Prostate gland (tissue), 2 donors: ENCODE data around the gene CGREF1.
"Not testable (repeated sequence)": the region's sequence is repeated elsewhere in the genome, so short reads cannot be mapped to it uniquely, and the experiment has no call there.

ENCODE experiments used
- POLR2A ChIP-seq: fragments of 450-650 bp; IDR thresholded peaks from one replicate; pipeline ENCODE4 v1.6.1; 2016; ENCODE audit warnings: antibody characterized with exemption, mild to moderate bottlenecking
- POLR2AphosphoS5 ChIP-seq: sonication (generic); formaldehyde crosslinking; IDR thresholded peaks from one replicate; pipeline ENCODE4 v1.6.1; 2017; ENCODE audit warnings: antibody characterized with exemption
- TF ChIP-seq, protein P1 (sequence below), 4 experiments: fragments of 200-600 bp in 2 of 4; fragments of 450-650 bp in 2 of 4; sonication (generic) in 2 of 4; IDR thresholded peaks; 1 replicate in 3 of 4; 2 replicates in 1 of 4; pipeline ENCODE4 v1.5.1; 2016 to 2019; ENCODE audit warnings: antibody characterized with exemption in 4 of 4, mild to moderate bottlenecking in 2 of 4, moderate library complexity in 2 of 4

DNA sequence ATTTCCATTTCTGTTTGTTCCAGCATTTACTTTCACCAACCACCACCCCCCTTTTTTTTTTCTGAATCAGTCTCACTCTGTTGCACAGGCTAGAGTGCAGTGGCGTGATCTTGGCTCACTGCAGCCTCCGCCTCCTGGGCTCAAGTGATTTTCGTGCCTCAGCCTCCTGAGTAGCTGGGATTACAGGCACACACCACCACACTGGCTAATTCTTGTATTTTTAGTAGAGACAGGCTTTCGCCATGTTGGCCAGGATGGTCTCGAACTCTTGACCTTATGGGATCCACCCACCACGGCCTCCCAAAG, 43.4 kb downstream of the CGREF1 start:
- TF ChIP-seq, protein P1, sequence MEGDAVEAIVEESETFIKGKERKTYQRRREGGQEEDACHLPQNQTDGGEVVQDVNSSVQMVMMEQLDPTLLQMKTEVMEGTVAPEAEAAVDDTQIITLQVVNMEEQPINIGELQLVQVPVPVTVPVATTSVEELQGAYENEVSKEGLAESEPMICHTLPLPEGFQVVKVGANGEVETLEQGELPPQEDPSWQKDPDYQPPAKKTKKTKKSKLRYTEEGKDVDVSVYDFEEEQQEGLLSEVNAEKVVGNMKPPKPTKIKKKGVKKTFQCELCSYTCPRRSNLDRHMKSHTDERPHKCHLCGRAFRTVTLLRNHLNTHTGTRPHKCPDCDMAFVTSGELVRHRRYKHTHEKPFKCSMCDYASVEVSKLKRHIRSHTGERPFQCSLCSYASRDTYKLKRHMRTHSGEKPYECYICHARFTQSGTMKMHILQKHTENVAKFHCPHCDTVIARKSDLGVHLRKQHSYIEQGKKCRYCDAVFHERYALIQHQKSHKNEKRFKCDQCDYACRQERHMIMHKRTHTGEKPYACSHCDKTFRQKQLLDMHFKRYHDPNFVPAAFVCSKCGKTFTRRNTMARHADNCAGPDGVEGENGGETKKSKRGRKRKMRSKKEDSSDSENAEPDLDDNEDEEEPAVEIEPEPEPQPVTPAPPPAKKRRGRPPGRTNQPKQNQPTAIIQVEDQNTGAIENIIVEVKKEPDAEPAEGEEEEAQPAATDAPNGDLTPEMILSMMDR (IDR thresholded peaks at IDR 0.05), result not testable (repeated sequence)
- not testable (repeated sequence) for TF ChIP-seq POLR2A, POLR2AphosphoS5
